ENCODE results near the gene ELMOD3. TPM values are rescaled to one million over a fixed set of nuclear protein-coding genes. Genes with fewer than 3 reads are reported as not detected.

ELMOD3 gene
- total and polyA plus RNA-seq, 2 experiments from 2014 or later = 15.3 to 23.8 TPM

GRCh38 chr2:85425588-85425987 lies 71.0 kb downstream of the ELMOD3 start:
- H3K9ac ChIP-seq = no peak overlapping the region
- no peak overlapping the region for H3K4me2 ChIP-seq (ENCODE audit: unreplicated experiment)
- H3K36me3 ChIP-seq (ENCODE audit: low read depth) = no peaks in the 10 kb centered on the region
- H3K4me1 ChIP-seq (ENCODE audit: insufficient read depth) = peaks cover 9% of the 10 kb centered on the region
- no peaks in the 10 kb centered on the region for H4K20me1 ChIP-seq (ENCODE audit: insufficient read depth)
- H3K79me2 ChIP-seq (ENCODE audit: insufficient read depth) = no peaks in the 10 kb centered on the region
- no peak overlapping the region for H3K27ac ChIP-seq
- no peaks in the 10 kb centered on the region for H3K9me3 ChIP-seq (ENCODE audit: low read depth)
- WGBS, 2 experiments (ENCODE audit: low coverage in 1 of 2, low lambda C conversion rate in 2 of 2, missing lambda C conversion rate in 2 of 2) = 93% methylated on average over 3 of the region's 3 CpGs
- H3F3A ChIP-seq (ENCODE audit: insufficient read depth) = no peaks in the 10 kb centered on the region
- in situ Hi-C loops (cut with MboI) = no loop called here
- H3K27me3 ChIP-seq (replicated peaks; ENCODE audit: insufficient read depth) = no peaks in the 10 kb centered on the region
- TF ChIP-seq EZH2phosphoT487 (IDR thresholded peaks at IDR 0.05; ENCODE audit: insufficient read depth, low read depth) = no peak
- no peak for TF ChIP-seq EZH2 (IDR thresholded peaks at IDR 0.05; ENCODE audit: insufficient read depth, poor library complexity, severe bottlenecking)
- no peak for DNase-seq
- no peak overlapping the region for H2AFZ ChIP-seq
- H3K9me2 ChIP-seq (ENCODE audit: insufficient read depth) = no peaks in the 10 kb centered on the region
- no peak overlapping the region for H3K4me3 ChIP-seq

DNA sequence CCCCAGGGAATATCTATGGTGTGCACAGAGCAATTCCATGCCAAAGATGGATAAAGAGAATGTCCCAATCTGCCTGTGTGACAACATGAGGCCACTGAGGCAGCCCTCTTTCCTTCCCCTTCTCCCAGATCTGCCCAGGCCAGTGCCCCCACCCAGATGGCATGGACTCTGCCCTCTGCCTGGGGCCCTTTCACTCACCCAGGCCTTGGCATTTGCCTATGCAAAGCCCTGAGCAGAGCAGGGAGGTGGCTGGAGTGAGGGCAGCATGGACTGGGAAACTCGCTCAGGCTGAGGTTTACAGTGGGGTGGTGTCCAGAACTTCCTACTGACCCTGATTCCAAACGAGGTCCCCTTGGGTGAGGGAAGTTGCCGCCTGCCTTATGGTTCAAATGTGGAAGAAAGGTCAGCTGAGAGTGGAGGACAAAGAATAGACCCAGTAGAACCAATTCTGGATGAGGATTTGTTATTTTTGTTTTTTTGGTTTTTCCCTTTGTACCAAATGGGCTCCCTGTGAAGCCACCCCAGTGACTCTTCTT lies 72.8 kb downstream of the ELMOD3 start:
- Histone ChIP-seq H4K20me1 (ENCODE audit: insufficient read depth) (no peaks in the 10 kb centered on the region), H2AFZ (no peak overlapping the region), H3K4me3 (no peak overlapping the region), H3K9me2 (ENCODE audit: insufficient read depth) (no peaks in the 10 kb centered on the region), H3K27ac (no peak overlapping the region), H3K27me3 (replicated peaks; ENCODE audit: insufficient read depth) (no peaks in the 10 kb centered on the region), H3K9me3 (ENCODE audit: low read depth) (no peaks in the 10 kb centered on the region), H3K9ac (no peak overlapping the region), H3F3A (ENCODE audit: insufficient read depth) (no peaks in the 10 kb centered on the region), H3K36me3 (ENCODE audit: low read depth) (no peaks in the 10 kb centered on the region), H3K4me2 (ENCODE audit: unreplicated experiment) (no peak overlapping the region), H3K79me2 (ENCODE audit: insufficient read depth) (no peaks in the 10 kb centered on the region), H3K4me1 (ENCODE audit: insufficient read depth) (no peaks in the 10 kb centered on the region)
- in situ Hi-C loops (cut with MboI) = no loop called here
- DNase-seq = no peak
- no peak for TF ChIP-seq EZH2 (IDR thresholded peaks at IDR 0.05; ENCODE audit: insufficient read depth, poor library complexity, severe bottlenecking)
- TF ChIP-seq EZH2phosphoT487 (IDR thresholded peaks at IDR 0.05; ENCODE audit: insufficient read depth, low read depth) = no peak
- 87 to 97% methylated on average over 3 of the region's 3 CpGs for WGBS, 2 experiments (ENCODE audit: low coverage in 1 of 2, low lambda C conversion rate in 2 of 2, missing lambda C conversion rate in 2 of 2)

- in situ Hi-C loops (cut with MboI) = no loop called here
Measured at GRCh38 chr2:85428343-85428881, 73.8 kb downstream of the ELMOD3 start.

DNA sequence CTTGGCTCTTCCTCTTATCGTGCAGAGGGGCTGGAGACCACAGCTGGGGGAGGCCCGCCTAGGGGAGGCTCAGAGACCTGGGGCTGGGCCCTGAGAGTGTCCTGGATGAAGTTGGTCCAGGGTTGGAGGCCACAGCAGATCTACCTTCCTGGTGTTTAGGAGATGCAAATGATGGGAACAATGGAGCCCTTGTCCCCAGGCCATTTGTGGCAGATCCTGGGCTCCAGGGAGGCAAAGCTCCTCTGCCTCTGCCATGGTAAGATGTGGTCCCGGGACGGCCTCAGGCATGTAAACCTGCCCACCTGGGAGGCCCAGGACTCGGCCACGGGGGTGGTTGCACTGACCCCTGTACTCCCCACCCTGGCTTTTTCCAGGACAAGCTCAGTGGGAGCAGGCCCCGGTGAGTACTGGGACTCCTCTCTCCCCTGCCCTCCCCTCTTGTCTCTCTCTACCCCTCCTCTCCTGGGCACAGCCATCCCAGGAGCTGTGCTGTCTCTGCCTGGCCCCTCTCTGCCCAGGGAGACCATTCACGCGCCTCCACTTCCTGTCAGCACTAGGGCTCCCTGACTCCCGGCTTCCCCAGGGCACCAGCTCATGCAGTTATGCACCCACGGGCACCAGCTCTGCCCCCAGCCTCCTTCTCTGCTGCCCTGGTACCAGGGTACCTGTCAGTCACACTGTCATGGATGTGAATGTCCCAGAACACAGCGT lies 74.8 kb downstream of the ELMOD3 start:
- Histone ChIP-seq H2AFZ (no peak overlapping the region), H3K4me1 (ENCODE audit: insufficient read depth) (no peaks in the 10 kb centered on the region), H3K4me3 (no peak overlapping the region), H3K36me3 (ENCODE audit: low read depth) (no peaks in the 10 kb centered on the region), H3K27me3 (replicated peaks; ENCODE audit: insufficient read depth) (no peaks in the 10 kb centered on the region), H4K20me1 (ENCODE audit: insufficient read depth) (no peaks in the 10 kb centered on the region), H3K27ac (no peak overlapping the region), H3K79me2 (ENCODE audit: insufficient read depth) (no peaks in the 10 kb centered on the region), H3K9me2 (ENCODE audit: insufficient read depth) (no peaks in the 10 kb centered on the region), H3F3A (ENCODE audit: insufficient read depth) (no peaks in the 10 kb centered on the region), H3K4me2 (ENCODE audit: unreplicated experiment) (no peak overlapping the region), H3K9ac (no peak overlapping the region), H3K9me3 (ENCODE audit: low read depth) (no peaks in the 10 kb centered on the region)
- 82 to 85% methylated on average over 9 to 12 of the region's 12 CpGs for WGBS, 2 experiments (ENCODE audit: low coverage in 1 of 2, low lambda C conversion rate in 2 of 2, missing lambda C conversion rate in 2 of 2)
- no peak for DNase-seq
- TF ChIP-seq EZH2phosphoT487 (IDR thresholded peaks at IDR 0.05; ENCODE audit: insufficient read depth, low read depth) = no peak
- in situ Hi-C loops (cut with MboI) = no loop called here

More at GRCh38 chr2:85428343-85428881, 73.8 kb downstream of the ELMOD3 start:
- no peak overlapping the region for H2AFZ ChIP-seq
- H3K27ac ChIP-seq = no peak overlapping the region
- H3K4me2 ChIP-seq (ENCODE audit: unreplicated experiment) = no peak overlapping the region
- H3K9me2 ChIP-seq (ENCODE audit: insufficient read depth) = no peaks in the 10 kb centered on the region
- H4K20me1 ChIP-seq (ENCODE audit: insufficient read depth) = no peaks in the 10 kb centered on the region
- 89 to 91% methylated on average over 7 of the region's 7 CpGs for WGBS, 2 experiments (ENCODE audit: low coverage in 1 of 2, low lambda C conversion rate in 2 of 2, missing lambda C conversion rate in 2 of 2)
- H3K4me3 ChIP-seq = no peak overlapping the region
- TF ChIP-seq EZH2 (IDR thresholded peaks at IDR 0.05; ENCODE audit: insufficient read depth, poor library complexity, severe bottlenecking) (no peak), EZH2phosphoT487 (IDR thresholded peaks at IDR 0.05; ENCODE audit: insufficient read depth, low read depth) (no peak)
- H3K4me1 ChIP-seq (ENCODE audit: insufficient read depth) = no peaks in the 10 kb centered on the region
- no peaks in the 10 kb centered on the region for H3K79me2 ChIP-seq (ENCODE audit: insufficient read depth)
- no peaks in the 10 kb centered on the region for H3K27me3 ChIP-seq (replicated peaks; ENCODE audit: insufficient read depth)
- peak; percentile 23 for DNase-seq
- no peak overlapping the region for H3K9ac ChIP-seq
- no peaks in the 10 kb centered on the region for H3K36me3 ChIP-seq (ENCODE audit: low read depth)
- no peaks in the 10 kb centered on the region for H3F3A ChIP-seq (ENCODE audit: insufficient read depth)
- no peaks in the 10 kb centered on the region for H3K9me3 ChIP-seq (ENCODE audit: low read depth)

All from GM23248 (cell line).